Panc1 (cell line): ENCODE measurements around the gene CRNN. TPM values are rescaled to one million over a fixed set of nuclear protein-coding genes. Genes with fewer than 3 reads are reported as not detected.

Source experiments
- ATAC-seq: fragments of 200-7000 bp; cut with Tn5 transposase; 2 replicates; pipeline ENCODE4 v1.9.1; 2020; ENCODE audit warnings: mild to moderate bottlenecking, moderate library complexity
- BruUV-seq: library from RNA; stranded (reverse); fragments of 400-500 nt; replicated peaks from 2 replicates; lab custom pipeline; 2021; lab: Mats Ljungman, UMichigan
- CTCF ChIA-PET: fragments of 300-600 bp; sonication (Branson Sonifier 250); formaldehyde crosslinking; loops from one replicate; lab custom pipeline; 2022; ENCODE audit warnings: antibody characterized with exemption; lab: Charles Lee
- POLR2A ChIA-PET: fragments of 300-600 bp; sonication (Branson Sonifier 250); formaldehyde crosslinking; loops from one replicate; lab custom pipeline; 2022; ENCODE audit warnings: antibody characterized with exemption; lab: Charles Lee
- DNase-seq: peaks from one replicate; pipeline ENCODE4 v3.0.0-alpha.2; 2010; ENCODE audit warnings: low read depth, low spot score
- H3K27ac ChIP-seq: 2 replicates; pipeline ENCODE4 v1.5.1; 2011; ENCODE audit warnings: mild to moderate bottlenecking, low read length, inconsistent platforms
- H3K27me3 ChIP-seq: fragments of 200-500 bp; sonication (Bioruptor generic); 2 replicates; pipeline ENCODE4 v1.6.0; 2014; ENCODE audit warnings: low read length, inconsistent platforms; ENCODE audit not compliant: control insufficient read depth, insufficient read depth
- H3K36me3 ChIP-seq: fragments of 200-500 bp; sonication (Bioruptor generic); 2 replicates; pipeline ENCODE4 v1.5.1; 2014; ENCODE audit warnings: inconsistent platforms, mild to moderate bottlenecking, low read length, moderate library complexity; ENCODE audit not compliant: control insufficient read depth, insufficient read depth
- H3K4me1 ChIP-seq: 2 replicates; pipeline ENCODE4 v1.5.1; 2011; ENCODE audit warnings: inconsistent platforms, mild to moderate bottlenecking, low read length, moderate library complexity; ENCODE audit not compliant: control insufficient read depth, insufficient read depth
- H3K4me3 ChIP-seq, 2 experiments: 2 replicates each; pipeline ENCODE4 v1.5.1; 2011 to 2012; ENCODE audit warnings: low read depth in 2 of 2, low read length in 2 of 2, mild to moderate bottlenecking in 2 of 2, inconsistent platforms in 1 of 2, moderate library complexity in 1 of 2
- H3K9me3 ChIP-seq: fragments of 200-500 bp; sonication (Bioruptor generic); 2 replicates; pipeline ENCODE4 v1.5.1; 2014; ENCODE audit warnings: low read depth, mild to moderate bottlenecking, inconsistent platforms, low read length, moderate library complexity; ENCODE audit not compliant: control insufficient read depth, insufficient read depth
- CTCF ChIP-seq: fragments of 450-650 bp; IDR thresholded peaks from 2 replicates; pipeline ENCODE4 v1.5.1; 2017; ENCODE audit warnings: mild to moderate bottlenecking
- POLR2AphosphoS5 ChIP-seq: IDR thresholded peaks from 2 replicates; pipeline ENCODE4 v1.6.1; 2012; ENCODE audit warnings: mild to moderate bottlenecking, low read depth, low read length, moderate library complexity
- REST ChIP-seq, 2 experiments: IDR thresholded peaks; 2 replicates each; pipeline ENCODE4 v1.6.1; 2011 to 2012; ENCODE audit warnings: low read depth in 2 of 2, control low read depth in 1 of 2, low read length in 1 of 2, mild to moderate bottlenecking in 1 of 2, moderate library complexity in 1 of 2; ENCODE audit not compliant: insufficient read depth in 1 of 2
- SIN3A ChIP-seq: IDR thresholded peaks from 2 replicates; pipeline ENCODE4 v1.6.1; 2012; ENCODE audit warnings: low read depth, mild to moderate bottlenecking, low read length, moderate library complexity, borderline replicate concordance; ENCODE audit not compliant: insufficient read depth
- TCF7L2 ChIP-seq: IDR thresholded peaks from 2 replicates; pipeline ENCODE4 v1.6.1; 2011; ENCODE audit warnings: mild to moderate bottlenecking, low read depth, low read length, inconsistent platforms
- in situ Hi-C: cut with HindIII; loops from 2 replicates; pipeline ENCODE4 v1.10.0; 2016; ENCODE audit warnings: low sequenced_read_pairs, low pct_unique_long_range_greater_than_20kb
- intact Hi-C: fragments of 100-400 bp; cut with micrococcal nuclease; formaldehyde crosslinking; loops from one replicate; pipeline ENCODE4 v1.10.0; 2022; ENCODE audit not compliant: unreplicated experiment
- total RNA-seq: library from RNA; stranded (reverse); gene quantifications from one replicate; pipeline ENCODE4 v1.2.1, GENCODE V29; 2021; ENCODE audit not compliant: unreplicated experiment

CRNN gene
- total RNA-seq, 1 experiment from 2014 or later: not detected

GRCh38 chr1:152444045-152444444 is 30.0 kb upstream of the CRNN start:
- TF ChIP-seq CTCF (no peak), TCF7L2 (no peak), POLR2AphosphoS5 (no peak), REST (IDR thresholded peaks at IDR 0.05; ENCODE audit: insufficient read depth in 1 of 2, low read depth in 2 of 2, low read length in 1 of 2) (no peak), SIN3A (no peak)
- BruUV-seq: no TSS peak
- H3K27me3 ChIP-seq: 0 out of 2 replicates have a peak, but pooled peaks cover 4% of the 10 kb centered on the region
- H3K4me3 ChIP-seq: no peak overlapping the region
- ChIA-PET CTCF (no interaction called here), POLR2A (no interaction called here)
- H3K27ac ChIP-seq: no peak overlapping the region
- no peaks in the 10 kb centered on the region for H3K4me1 ChIP-seq
- intact Hi-C loops: loop anchor here (5.0 kb wide), 2 partner anchors 97 to 392 kb away; no protein-coding TSS in a partner anchor
- H3K36me3 ChIP-seq: no peaks in the 10 kb centered on the region; the same call in 1 of the 2 replicates
- no peak for ATAC-seq
- no peaks in the 10 kb centered on the region for H3K9me3 ChIP-seq
- in situ Hi-C loops: no loop called here
- DNase-seq: no peak

- 0 out of 2 replicates have a peak, but pooled peaks cover 4% of the 10 kb centered on the region for H3K27me3 ChIP-seq
- H3K4me3 ChIP-seq: no peak overlapping the region
- in situ Hi-C loops: no loop called here
- no peak for DNase-seq
- CTCF ChIA-PET: no interaction called here
- no TSS peak for BruUV-seq
- POLR2A ChIA-PET: no interaction called here
- no peak overlapping the region for H3K27ac ChIP-seq
- no peak for ATAC-seq
- TF ChIP-seq REST (IDR thresholded peaks at IDR 0.05; ENCODE audit: insufficient read depth in 1 of 2, low read depth in 2 of 2, low read length in 1 of 2) (no peak), SIN3A (no peak), POLR2AphosphoS5 (no peak), CTCF (no peak), TCF7L2 (no peak)
- H3K36me3 ChIP-seq: no peaks in the 10 kb centered on the region; the same call in 1 of the 2 replicates
- intact Hi-C loops: loop anchor here (5.0 kb wide), 2 partner anchors 95 to 390 kb away; no protein-coding TSS in a partner anchor
- no peaks in the 10 kb centered on the region for H3K9me3 ChIP-seq
- H3K4me1 ChIP-seq: no peaks in the 10 kb centered on the region
Observed at GRCh38 chr1:152442765-152443164, 28.7 kb upstream of the CRNN start.
